ENCODE results near the gene KLHL6.

GRCh38 chr3:183498634-183499033 is 56.9 kb downstream of the KLHL6 start:
- TF ChIP-seq POLR2A (IDR thresholded peaks at IDR 0.05; ENCODE audit: low read length) (no peak), GATA1 (IDR thresholded peaks at IDR 0.05; ENCODE audit: low read depth, low read length) (no peak)

All from erythroblast (primary cell).